ENCODE data around the gene MIR17HG.

DNA sequence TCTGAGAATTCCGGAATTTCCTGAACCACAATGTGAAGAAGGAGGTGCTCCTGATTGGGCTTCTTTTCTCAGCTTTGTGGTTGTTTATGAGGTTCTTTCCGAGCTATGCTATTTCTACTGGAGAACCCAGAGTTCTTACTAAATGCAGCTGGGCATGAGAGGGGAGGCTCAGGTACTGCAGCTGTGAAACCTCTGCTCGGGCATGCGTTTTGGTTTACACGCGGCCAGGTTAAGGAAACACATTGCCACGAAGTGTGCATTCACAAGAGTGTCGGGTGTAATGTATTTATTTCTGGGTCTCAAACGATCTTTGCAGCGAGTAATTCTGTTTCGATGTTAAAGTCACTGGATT, 661 bp upstream of the MIR17HG start:
- TF ChIP-seq, protein P1, sequence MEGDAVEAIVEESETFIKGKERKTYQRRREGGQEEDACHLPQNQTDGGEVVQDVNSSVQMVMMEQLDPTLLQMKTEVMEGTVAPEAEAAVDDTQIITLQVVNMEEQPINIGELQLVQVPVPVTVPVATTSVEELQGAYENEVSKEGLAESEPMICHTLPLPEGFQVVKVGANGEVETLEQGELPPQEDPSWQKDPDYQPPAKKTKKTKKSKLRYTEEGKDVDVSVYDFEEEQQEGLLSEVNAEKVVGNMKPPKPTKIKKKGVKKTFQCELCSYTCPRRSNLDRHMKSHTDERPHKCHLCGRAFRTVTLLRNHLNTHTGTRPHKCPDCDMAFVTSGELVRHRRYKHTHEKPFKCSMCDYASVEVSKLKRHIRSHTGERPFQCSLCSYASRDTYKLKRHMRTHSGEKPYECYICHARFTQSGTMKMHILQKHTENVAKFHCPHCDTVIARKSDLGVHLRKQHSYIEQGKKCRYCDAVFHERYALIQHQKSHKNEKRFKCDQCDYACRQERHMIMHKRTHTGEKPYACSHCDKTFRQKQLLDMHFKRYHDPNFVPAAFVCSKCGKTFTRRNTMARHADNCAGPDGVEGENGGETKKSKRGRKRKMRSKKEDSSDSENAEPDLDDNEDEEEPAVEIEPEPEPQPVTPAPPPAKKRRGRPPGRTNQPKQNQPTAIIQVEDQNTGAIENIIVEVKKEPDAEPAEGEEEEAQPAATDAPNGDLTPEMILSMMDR (IDR thresholded peaks at IDR 0.05 in 4 of 5, conservative IDR thresholded peaks at IDR 0.05 in 1 of 5), result no peak
- no peak for TF ChIP-seq POLR2A (IDR thresholded peaks at IDR 0.05)
